Measurements from ENCODE around the gene CSTPP1.

The CSTPP1 gene

DNA sequence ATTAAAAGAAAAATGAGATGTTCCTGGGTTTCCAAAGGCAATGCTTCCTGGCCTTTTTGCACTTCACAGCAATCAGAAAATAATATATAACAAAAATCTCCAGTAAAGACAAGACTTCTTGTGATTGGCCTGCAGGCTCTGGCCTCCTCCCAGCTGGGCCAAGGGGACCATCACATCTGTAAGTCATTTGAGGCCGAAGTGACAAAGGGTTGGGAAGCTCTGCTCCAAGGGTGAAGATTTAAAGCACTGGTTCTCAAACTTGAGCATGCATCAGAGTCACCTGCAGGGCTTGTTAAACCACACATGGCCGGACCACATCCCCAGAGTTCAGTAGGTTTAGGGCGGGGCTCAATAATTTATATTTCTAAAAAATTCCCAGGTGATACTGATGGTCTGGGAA is 208.0 kb downstream of the CSTPP1 start:
- DNase-seq (ENCODE audit: low read depth, low spot score), result no peak
- no peaks in the 10 kb centered on the region for H3K4me1 ChIP-seq (ENCODE audit: insufficient read depth, insufficient read length)
- no peaks in the 10 kb centered on the region for H3K27me3 ChIP-seq (ENCODE audit: insufficient read depth, insufficient read length)
- peaks cover 5% of the 10 kb centered on the region for H3K36me3 ChIP-seq (ENCODE audit: insufficient read depth, insufficient read length, low read length)
- no peaks in the 10 kb centered on the region for H3K9me3 ChIP-seq (ENCODE audit: insufficient read depth, low read length)
- H3K4me3 ChIP-seq (ENCODE audit: insufficient read length, low read depth), result no peak overlapping the region
- H3K9ac ChIP-seq (ENCODE audit: insufficient read length, low read depth), result no peak overlapping the region
- TF ChIP-seq ZNF274 (IDR thresholded peaks at IDR 0.05; ENCODE audit: low read depth, low read length) (no peak), YY1 (IDR thresholded peaks at IDR 0.05; ENCODE audit: insufficient read depth, insufficient read length) (no peak), SUZ12 (IDR thresholded peaks at IDR 0.05; ENCODE audit: extremely low read depth, insufficient read depth, insufficient read length) (no peak)

GRCh38 chr11:47147250-47147649 is 210.7 kb downstream of the CSTPP1 start:
- Histone ChIP-seq H3K9ac (ENCODE audit: insufficient read length, low read depth) (no peak overlapping the region), H3K4me3 (ENCODE audit: insufficient read length, low read depth) (no peak overlapping the region), H3K4me1 (ENCODE audit: insufficient read depth, insufficient read length) (no peaks in the 10 kb centered on the region), H3K36me3 (ENCODE audit: insufficient read depth, insufficient read length, low read length) (peaks cover 5% of the 10 kb centered on the region), H3K9me3 (ENCODE audit: insufficient read depth, low read length) (no peaks in the 10 kb centered on the region), H3K27me3 (ENCODE audit: insufficient read depth, insufficient read length) (no peaks in the 10 kb centered on the region)
- TF ChIP-seq ZNF274 (IDR thresholded peaks at IDR 0.05; ENCODE audit: low read depth, low read length) (no peak), SUZ12 (IDR thresholded peaks at IDR 0.05; ENCODE audit: extremely low read depth, insufficient read depth, insufficient read length) (no peak), YY1 (IDR thresholded peaks at IDR 0.05; ENCODE audit: insufficient read depth, insufficient read length) (no peak)
- no peak for DNase-seq (ENCODE audit: low read depth, low spot score)

- Histone ChIP-seq H3K4me1 (ENCODE audit: insufficient read depth, insufficient read length) (peaks cover under 1% of the 10 kb centered on the region), H3K9ac (ENCODE audit: insufficient read length, low read depth) (no peak overlapping the region), H3K27me3 (ENCODE audit: insufficient read depth, insufficient read length) (no peaks in the 10 kb centered on the region), H3K4me3 (ENCODE audit: insufficient read length, low read depth) (no peak overlapping the region), H3K9me3 (ENCODE audit: insufficient read depth, low read length) (no peaks in the 10 kb centered on the region), H3K36me3 (ENCODE audit: insufficient read depth, insufficient read length, low read length) (peaks cover 5% of the 10 kb centered on the region)
- DNase-seq (ENCODE audit: low read depth, low spot score), result no peak
- TF ChIP-seq ZNF274 (IDR thresholded peaks at IDR 0.05; ENCODE audit: low read depth, low read length), result no peak
- no peak for TF ChIP-seq YY1 (IDR thresholded peaks at IDR 0.05; ENCODE audit: insufficient read depth, insufficient read length)
- no peak for TF ChIP-seq SUZ12 (IDR thresholded peaks at IDR 0.05; ENCODE audit: extremely low read depth, insufficient read depth, insufficient read length)
These were observed 211.1 kb downstream of the CSTPP1 start for GRCh38 chr11:47147681-47148080.

- DNase-seq (ENCODE audit: low read depth, low spot score), result no peak
- Histone ChIP-seq H3K4me1 (ENCODE audit: insufficient read depth, insufficient read length) (peaks cover 3% of the 10 kb centered on the region), H3K9me3 (ENCODE audit: insufficient read depth, low read length) (no peaks in the 10 kb centered on the region), H3K9ac (ENCODE audit: insufficient read length, low read depth) (no peak overlapping the region), H3K27me3 (ENCODE audit: insufficient read depth, insufficient read length) (no peaks in the 10 kb centered on the region), H3K36me3 (ENCODE audit: insufficient read depth, insufficient read length, low read length) (peaks cover 5% of the 10 kb centered on the region), H3K4me3 (ENCODE audit: insufficient read length, low read depth) (no peak overlapping the region)
- TF ChIP-seq SUZ12 (IDR thresholded peaks at IDR 0.05; ENCODE audit: extremely low read depth, insufficient read depth, insufficient read length), result no peak
- TF ChIP-seq YY1 (IDR thresholded peaks at IDR 0.05; ENCODE audit: insufficient read depth, insufficient read length), result no peak
- TF ChIP-seq ZNF274 (IDR thresholded peaks at IDR 0.05; ENCODE audit: low read depth, low read length), result no peak
These were observed 211.7 kb downstream of the CSTPP1 start for GRCh38 chr11:47148270-47148669.

DNA sequence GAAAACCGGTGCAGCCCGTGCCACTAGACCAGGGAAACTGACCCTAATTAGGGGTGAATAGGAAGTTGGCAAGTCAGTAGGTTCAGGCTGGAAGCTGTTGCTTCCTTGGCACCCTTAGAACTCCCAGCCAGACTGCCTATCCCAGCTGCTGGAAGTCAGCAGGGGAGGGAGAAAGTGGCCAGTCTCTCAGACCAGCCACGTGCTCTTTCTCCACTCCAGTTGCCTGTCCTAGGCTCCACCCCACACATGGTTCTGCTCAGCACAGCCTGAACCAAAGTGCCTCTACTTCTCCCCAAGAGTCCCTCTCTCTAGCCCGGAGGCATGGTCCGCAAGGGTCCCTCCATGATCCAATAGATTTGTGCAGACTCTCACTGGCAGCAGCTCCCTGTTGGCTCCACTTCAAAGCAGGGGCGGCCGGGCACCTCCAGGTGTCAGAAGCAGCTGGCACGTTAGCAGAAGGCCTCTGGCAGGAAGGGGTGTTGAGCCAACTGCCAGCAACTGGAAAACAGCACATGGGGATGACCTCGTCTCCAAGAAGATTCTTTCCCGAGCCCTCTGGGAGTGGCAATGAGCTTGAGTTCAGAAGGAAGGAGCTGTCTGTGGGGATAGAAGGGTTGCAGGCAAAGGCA is 212.5 kb downstream of the CSTPP1 start:
- no peak for TF ChIP-seq YY1 (IDR thresholded peaks at IDR 0.05; ENCODE audit: insufficient read depth, insufficient read length)
- TF ChIP-seq SUZ12 (IDR thresholded peaks at IDR 0.05; ENCODE audit: extremely low read depth, insufficient read depth, insufficient read length), result no peak
- no peak for TF ChIP-seq ZNF274 (IDR thresholded peaks at IDR 0.05; ENCODE audit: low read depth, low read length)
- Histone ChIP-seq H3K36me3 (ENCODE audit: insufficient read depth, insufficient read length, low read length) (peaks cover 5% of the 10 kb centered on the region), H3K4me3 (ENCODE audit: insufficient read length, low read depth) (no peak overlapping the region), H3K27me3 (ENCODE audit: insufficient read depth, insufficient read length) (no peaks in the 10 kb centered on the region), H3K4me1 (ENCODE audit: insufficient read depth, insufficient read length) (peaks cover 3% of the 10 kb centered on the region), H3K9me3 (ENCODE audit: insufficient read depth, low read length) (no peaks in the 10 kb centered on the region), H3K9ac (ENCODE audit: insufficient read length, low read depth) (no peak overlapping the region)
- no peak for DNase-seq (ENCODE audit: low read depth, low spot score)

DNA sequence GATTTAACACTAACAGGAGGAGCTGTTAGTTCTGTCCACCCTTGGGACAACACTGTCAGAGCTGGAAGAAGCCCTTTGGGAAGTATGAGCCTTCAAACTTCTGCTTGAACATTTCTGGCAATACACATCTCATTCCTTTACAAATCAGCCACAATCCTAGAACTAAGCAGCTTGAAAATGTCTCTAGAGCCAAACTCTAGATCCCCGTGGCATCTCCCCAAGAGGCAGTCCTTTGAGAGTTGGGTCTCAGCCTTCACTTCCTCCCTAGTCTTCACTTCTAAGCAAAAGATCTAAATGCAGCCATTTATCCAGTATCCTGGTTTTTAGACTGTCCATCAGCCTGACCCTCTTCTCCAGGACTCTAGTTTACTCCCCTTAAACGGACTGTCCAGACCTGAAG is 213.2 kb downstream of the CSTPP1 start:
- TF ChIP-seq ZNF274 (IDR thresholded peaks at IDR 0.05; ENCODE audit: low read depth, low read length) (no peak), SUZ12 (IDR thresholded peaks at IDR 0.05; ENCODE audit: extremely low read depth, insufficient read depth, insufficient read length) (no peak), YY1 (IDR thresholded peaks at IDR 0.05; ENCODE audit: insufficient read depth, insufficient read length) (no peak)
- peaks cover 5% of the 10 kb centered on the region for H3K36me3 ChIP-seq (ENCODE audit: insufficient read depth, insufficient read length, low read length)
- peaks cover 3% of the 10 kb centered on the region for H3K4me1 ChIP-seq (ENCODE audit: insufficient read depth, insufficient read length)
- no peak overlapping the region for H3K4me3 ChIP-seq (ENCODE audit: insufficient read length, low read depth)
- no peak for DNase-seq (ENCODE audit: low read depth, low spot score)
- no peaks in the 10 kb centered on the region for H3K27me3 ChIP-seq (ENCODE audit: insufficient read depth, insufficient read length)
- no peaks in the 10 kb centered on the region for H3K9me3 ChIP-seq (ENCODE audit: insufficient read depth, low read length)
- H3K9ac ChIP-seq (ENCODE audit: insufficient read length, low read depth), result no peak overlapping the region

DNA sequence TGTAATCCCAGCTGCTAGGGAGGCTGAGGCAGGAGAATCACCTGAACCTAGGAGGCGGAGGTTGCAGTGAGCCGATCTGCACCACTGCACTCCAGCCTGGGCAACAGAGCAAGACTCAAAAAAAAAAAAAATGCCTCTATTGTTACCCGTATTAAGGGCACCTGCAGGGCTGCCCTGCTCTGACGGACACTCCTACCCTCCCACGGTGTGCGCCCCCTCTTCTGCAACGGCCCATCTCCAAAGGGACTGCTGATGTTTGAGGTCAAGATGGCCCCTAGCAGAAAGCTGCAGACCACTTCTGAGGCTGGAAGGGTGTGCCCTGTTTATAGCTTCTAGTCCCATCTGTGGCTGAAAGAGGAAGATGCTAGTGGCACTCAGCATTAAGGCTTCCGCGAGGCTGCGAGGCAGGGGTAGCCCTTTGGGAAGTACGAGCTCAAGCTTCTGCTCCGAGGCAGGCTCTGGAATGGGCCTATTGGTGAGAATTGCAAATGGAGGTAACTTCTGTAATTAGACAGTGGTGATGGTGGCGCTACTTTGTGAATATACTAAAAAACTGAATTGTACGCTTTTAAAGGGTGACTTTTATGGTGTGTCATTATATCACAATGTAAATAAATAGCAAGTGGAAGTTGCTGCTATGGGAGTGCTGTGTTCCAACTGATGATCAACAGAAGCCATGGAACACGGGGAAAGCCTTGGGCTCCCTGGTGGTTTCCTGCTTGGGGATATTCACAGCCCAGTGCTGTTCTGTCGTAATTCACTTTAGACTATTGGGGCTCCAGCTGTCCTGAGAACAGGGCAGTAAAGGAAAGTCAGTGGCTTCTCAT is 215.8 kb downstream of the CSTPP1 start:
- no peak overlapping the region for H3K9ac ChIP-seq (ENCODE audit: insufficient read length, low read depth)
- H3K9me3 ChIP-seq (ENCODE audit: insufficient read depth, low read length), result no peaks in the 10 kb centered on the region
- H3K4me3 ChIP-seq (ENCODE audit: insufficient read length, low read depth), result no peak overlapping the region
- H3K36me3 ChIP-seq (ENCODE audit: insufficient read depth, insufficient read length, low read length), result peaks cover 16% of the 10 kb centered on the region
- no peaks in the 10 kb centered on the region for H3K27me3 ChIP-seq (ENCODE audit: insufficient read depth, insufficient read length)
- TF ChIP-seq ZNF274 (IDR thresholded peaks at IDR 0.05; ENCODE audit: low read depth, low read length) (no peak), YY1 (IDR thresholded peaks at IDR 0.05; ENCODE audit: insufficient read depth, insufficient read length) (no peak), SUZ12 (IDR thresholded peaks at IDR 0.05; ENCODE audit: extremely low read depth, insufficient read depth, insufficient read length) (no peak)
- no peak for DNase-seq (ENCODE audit: low read depth, low spot score)
- H3K4me1 ChIP-seq (ENCODE audit: insufficient read depth, insufficient read length), result peaks cover 9% of the 10 kb centered on the region
